Measurements from ENCODE around the gene GDNF. TPM values are rescaled to one million over a fixed set of nuclear protein-coding genes. Genes with fewer than 3 reads are reported as not detected.
"Not testable (repeated sequence)": the region's sequence is repeated elsewhere in the genome, so short reads cannot be mapped to it uniquely, and the experiment has no call there.

The GDNF gene
- total RNA-seq, 1 donor from 2014 or later = not detected

DNA sequence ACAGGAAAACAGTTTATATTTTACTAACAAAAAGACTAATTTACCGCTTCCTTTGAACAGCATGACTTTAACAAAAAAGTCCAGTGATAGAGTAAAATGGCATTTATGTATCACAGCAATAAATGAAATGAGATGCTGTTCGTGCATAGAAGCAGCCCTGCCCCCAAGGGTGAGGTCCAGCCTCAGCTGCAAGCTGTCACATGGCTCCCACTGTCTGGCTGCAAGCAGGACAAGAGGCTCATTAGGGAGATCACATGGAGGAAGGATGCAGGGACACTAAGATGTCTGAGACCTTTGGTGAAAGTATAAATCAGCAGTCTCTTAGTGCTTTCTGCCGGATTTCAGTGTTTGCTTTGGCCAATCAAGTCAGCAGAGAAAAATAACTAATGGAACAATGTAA is 23.0 kb downstream of the GDNF start:
- no peak for DNase-seq (ENCODE audit: low spot score)

DNA sequence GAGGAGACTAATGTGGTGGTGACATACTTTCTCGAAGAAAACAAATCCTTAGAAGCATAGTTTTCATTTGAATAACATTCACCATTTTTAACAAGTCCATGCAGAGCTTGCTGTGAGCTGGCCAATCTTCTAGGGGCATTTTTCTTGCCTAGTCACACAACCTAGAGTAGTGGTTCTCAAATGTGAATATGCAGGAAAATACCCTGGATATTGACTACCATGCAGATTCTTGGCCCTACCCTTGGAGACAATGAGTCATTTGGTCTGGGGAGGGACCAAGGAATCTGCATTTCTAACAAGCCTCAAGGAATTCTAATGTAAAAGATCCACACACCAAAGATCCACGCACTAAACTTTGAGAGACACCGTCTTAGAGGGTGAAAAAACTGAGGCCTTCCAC is 23.5 kb downstream of the GDNF start:
- DNase-seq (ENCODE audit: low spot score) = no peak

DNA sequence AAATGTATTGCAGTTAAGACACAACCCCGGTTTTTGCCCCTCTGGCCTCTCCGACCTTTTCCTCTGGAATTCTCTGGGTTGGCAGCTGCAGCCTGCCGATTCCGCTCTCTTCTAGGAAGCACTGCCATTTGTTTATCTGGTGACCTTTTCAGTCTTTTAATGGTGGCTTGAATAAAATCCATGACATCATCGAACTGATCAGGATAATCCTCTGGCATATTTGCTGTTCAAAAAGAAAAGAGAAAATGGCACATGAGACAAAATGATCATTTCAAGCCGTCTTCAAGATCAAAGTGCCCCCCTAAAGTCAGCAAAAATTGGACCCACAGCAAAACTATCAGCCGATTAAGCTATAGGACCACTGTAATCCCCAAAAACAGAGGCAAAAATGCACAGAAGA is 23.9 kb downstream of the GDNF start:
- DNase-seq (ENCODE audit: low spot score) = no peak

DNA sequence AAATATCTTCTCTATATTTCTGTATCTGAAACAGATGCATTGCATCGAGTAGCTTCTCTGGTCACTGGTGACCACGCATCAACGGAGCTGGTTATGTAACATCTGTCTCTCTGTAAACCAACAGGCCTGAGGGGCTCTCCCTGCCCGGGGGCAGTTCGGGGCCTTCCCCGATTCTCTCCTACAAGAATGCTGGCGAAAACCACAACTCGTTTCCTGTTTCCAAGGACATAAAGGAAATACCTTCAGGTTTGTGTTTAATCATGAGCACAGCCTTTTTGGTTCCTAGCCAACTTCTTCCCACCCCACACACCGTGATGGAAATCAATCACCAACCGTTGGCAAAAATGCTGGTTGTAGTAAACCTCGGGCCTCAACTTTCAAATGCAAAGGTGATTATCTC is 25.1 kb downstream of the GDNF start:
- no peak for DNase-seq (ENCODE audit: low spot score)

DNA sequence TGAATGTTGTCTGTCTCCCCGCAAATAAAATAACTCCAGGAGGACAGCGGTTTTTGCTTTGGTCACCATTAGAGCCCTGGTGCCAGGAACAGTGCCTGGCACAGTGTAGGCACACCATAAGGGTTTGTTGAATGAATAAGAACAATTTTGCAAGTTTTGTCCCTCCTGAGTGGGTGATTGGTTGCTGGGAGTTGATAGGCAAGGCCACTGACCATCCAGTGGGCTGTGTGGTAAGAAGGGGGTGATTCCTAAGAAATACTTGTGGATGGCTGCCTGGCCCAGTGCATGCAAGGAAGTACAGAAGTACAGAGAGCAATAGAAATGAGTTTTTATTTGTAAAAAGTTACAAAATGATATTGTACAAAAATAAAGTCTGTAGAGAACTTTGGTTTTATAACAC is 27.5 kb downstream of the GDNF start:
- no peak for DNase-seq (ENCODE audit: low spot score)

DNA sequence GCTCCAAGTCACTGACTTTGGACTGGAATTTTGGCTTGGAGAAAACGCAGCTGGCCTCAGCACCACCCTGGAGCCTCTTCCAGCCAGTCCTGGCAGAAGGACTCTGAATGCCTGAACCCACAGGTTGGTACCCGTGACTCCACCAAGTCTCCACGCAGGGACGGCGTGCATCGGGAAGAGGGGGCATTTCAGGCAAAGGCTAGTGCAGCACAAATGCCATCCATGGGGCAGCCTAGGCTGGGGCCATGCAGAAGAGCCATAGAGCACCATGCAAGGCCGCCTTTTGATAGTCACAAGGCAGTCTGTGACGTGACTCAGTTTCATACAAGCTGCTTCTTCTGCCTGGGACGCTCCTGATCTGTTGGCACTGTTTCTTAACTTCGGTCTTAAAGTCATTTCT is 28.0 kb downstream of the GDNF start:
- no peak for DNase-seq (ENCODE audit: low spot score)

DNA sequence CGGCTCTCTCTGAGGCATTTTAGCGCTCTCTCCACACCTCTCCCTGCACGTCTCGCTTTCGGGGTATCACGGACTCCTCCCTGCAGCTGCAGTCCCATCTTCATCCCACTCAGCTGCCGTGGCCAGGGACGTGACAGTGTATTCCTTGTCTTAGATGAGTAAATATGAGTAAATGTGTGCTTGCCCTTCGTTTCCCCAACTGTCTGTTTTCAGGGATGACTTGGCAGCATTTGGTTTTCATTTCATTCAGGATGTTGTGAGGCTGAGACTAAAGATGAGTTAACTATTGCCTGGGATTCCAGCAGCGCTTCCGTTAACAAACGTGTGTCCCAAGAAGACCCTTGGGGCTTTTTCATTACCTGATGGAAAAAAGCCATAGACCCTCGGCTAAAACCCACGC is 29.5 kb downstream of the GDNF start:
- DNase-seq (ENCODE audit: low spot score) = no peak

DNA sequence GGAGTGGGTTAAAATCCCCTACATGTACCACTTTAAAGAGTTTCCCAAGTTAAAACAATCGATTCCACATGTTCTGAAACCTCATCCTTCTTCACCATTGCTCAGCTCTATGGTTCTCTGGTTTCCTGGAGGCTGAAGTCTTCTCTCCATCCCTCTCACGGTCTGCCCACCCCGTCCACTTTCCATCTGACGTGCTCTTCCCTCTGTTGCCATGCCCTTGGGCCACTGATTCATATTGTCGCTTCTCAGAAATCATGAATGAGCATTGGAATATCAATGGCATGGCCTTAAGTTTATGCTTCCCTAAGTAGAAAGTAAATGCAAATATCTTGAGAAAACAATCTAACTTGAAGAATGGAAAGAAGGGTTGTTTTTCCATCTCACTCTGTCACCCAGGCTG is 30.9 kb downstream of the GDNF start:
- DNase-seq (ENCODE audit: low spot score) = no peak

DNA sequence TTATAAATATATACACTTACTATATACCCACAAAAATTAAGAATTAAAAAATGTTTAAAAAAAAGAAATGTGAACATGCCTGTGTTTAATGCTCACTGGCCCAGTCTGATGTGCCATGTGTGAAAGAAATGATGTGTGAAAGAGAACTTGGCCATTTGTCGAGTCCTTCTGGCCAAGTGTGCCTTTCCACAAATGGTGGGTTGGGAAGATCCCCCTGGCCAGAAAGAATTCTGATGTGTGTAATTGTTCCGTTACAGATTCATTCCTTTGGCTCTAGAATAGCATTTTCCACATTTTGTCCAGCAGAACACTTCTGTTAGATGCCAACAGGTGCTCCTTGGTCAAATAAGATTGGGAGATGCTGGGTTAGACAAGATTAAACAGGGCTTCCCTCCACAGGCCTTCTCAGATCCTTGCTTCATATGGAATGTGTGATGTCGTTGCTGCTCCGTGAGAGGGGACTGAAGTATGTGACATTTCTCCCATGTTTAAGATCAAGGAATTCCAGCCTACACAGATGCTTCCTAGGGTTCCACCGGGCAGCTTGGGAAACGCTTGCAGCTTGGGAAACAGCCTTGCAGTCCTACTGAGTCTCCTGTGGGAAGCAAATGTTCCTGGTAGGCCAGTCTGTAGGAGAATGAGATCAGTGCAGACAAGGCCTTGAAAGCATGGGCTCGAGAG is 32.1 kb downstream of the GDNF start:
- DNase-seq (ENCODE audit: low spot score) = no peak

DNA sequence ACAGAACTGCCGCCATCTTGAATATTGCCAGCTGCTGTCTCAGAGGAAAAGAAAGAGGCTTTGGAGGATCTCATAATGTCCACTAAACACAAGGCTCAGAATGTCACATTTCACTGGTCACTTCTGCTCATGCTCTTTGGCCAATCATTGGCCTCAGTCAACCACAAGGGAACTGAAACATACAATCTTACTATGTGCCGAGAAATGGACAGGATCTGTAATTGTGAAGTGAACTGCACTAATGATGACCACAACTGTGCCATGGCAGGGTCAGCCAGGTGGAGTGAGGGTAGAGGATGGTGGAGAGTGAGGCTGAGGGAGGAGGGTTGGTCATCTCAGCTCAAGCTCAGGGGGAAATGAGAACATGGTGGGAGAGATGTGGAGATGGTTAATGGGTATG is 32.8 kb downstream of the GDNF start:
- DNase-seq (ENCODE audit: low spot score) = no peak

DNA sequence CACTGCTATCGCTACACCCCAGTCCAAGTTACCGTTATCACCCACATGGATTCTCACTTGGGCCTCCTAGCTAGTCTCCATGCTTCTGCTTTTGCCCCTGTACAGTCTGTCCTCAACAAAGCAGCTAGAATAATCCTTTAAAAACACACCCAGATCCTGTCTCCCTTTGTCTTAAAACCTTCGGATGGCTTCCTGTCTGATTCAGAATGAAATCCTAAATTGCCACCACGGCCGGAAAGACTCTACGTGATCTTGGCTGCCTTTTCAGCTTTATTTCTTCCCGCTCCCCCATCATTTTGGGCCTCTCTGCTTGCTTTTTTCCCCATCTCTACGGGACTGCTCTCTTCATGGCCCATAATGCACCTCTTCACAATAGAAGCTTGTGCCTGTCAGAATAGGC is 33.4 kb downstream of the GDNF start:
- no peak for DNase-seq (ENCODE audit: low spot score)

DNA sequence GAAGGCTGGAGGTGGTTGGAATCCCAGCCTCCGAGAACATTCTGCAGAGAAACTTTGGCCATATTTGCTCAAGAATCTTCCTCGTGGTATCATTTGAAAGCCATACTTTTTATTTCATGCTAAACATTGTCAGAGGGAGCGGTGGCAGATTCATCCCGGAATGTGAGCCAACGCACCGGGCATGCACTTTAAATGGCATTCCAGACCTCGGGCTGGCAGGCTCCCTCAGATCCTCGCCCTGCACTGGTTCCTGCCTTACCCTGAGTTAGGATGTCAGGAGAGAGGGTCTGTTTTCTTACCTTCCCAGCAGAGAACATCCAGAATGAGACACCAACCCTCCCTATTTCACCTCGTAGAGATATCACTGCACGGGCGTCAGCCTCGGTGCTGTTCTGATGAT is 33.8 kb downstream of the GDNF start:
- no peak for DNase-seq (ENCODE audit: low spot score)

DNA sequence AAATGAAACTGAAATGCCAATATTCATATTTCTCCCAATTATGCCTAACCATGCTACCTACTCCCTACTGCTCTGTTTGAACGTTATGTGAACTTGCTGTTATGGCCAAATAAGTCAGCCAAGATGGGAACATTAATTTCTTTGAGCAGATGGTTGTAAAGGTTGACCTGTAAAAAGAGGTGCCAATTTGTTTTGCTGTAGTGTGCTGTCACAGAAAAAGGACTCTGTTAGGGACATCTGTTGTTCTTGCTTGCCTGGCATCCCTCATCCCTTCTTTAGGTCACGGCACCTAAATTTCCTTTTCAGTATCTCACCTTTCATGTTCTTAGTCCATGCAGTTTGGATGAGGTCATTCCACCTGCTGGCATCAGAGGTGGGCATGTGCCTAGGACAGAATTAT is 35.4 kb downstream of the GDNF start:
- DNase-seq (ENCODE audit: low spot score) = no peak

DNA sequence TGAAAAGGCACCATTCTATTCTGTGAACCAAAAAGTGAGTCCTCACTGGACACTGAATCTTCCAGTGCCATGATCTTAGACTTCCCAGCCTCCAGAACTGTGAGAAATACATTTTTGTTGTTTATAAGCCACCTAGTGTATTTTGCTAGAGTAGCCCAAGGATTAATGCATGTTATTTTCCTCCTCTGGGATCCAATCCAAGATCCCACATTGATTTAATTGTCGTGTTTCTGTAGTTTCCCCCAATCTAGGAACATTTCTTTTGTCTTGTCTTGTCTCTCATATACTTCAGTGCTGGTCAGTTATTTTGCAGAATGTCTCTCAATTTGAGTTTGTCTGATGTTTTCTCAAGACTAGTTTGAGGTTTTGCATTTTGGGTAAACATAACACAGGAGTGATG is 36.4 kb downstream of the GDNF start:
- no peak for DNase-seq (ENCODE audit: low spot score)

DNA sequence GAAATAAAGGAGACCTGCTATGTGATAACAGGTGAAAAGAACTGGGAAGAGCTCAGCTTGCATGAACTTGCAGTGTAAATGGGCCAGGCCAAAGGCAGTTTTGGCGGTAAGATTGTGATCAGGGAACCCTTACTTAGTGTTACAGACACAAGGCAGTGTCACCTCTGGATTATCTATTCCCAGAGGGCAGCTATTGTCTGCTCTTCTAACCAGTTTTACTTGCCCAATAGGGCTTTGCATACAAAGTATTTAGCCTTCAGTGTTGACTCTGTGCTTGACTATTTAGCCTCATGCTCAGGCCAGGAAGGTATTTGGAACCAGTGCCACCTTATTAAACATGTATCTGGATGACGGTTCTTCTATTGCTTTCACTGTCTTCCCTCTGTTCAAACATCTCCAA is 38.3 kb downstream of the GDNF start:
- no peak for DNase-seq (ENCODE audit: low spot score)

DNA sequence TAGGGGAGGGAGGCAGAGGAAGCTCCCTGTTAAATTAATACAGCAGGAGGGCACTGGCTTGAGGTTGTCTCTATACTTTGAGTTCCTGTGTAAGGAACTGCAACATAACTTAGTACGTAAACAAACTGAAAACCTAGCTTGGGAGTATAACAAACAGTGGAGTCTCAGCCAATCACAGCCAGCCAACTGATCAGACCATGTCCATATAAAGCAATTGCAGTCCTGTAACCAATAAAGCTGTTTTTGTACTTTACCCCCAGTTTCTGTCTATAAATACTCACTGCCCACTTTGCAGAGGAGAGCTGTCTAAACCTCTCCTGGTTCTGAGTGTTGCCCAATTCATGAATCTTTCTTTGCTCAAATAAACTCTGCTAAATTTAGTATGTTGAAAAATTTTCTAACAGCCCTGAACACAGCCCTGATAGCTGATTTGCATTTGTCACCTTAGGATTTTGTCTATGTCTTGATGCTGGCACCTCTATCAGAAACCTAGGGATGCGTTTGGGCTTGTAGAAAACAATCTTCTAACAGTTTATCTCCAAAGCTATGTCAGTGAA is 39.9 kb downstream of the GDNF start:
- no peak for DNase-seq (ENCODE audit: low spot score)

DNA sequence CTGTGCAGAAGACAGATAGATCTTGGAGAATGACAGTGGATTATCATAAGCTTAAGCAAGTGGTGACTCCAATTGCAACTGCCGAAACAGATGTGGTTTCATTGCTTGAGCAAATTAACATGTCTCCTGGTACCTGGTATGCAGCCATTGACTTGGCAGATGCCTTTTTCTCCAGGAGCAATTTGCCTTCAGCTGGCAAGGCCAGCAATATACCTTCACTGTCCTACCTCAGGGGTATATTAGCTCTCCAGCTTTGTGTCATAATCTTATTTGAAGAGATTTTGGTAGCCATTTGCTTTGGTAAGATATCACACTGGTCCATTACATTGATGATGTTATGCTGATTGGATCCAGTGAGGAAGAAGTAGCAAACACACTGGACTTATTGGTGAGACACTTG is 43.4 kb downstream of the GDNF start:
- not testable (repeated sequence) for DNase-seq (ENCODE audit: low spot score)

DNA sequence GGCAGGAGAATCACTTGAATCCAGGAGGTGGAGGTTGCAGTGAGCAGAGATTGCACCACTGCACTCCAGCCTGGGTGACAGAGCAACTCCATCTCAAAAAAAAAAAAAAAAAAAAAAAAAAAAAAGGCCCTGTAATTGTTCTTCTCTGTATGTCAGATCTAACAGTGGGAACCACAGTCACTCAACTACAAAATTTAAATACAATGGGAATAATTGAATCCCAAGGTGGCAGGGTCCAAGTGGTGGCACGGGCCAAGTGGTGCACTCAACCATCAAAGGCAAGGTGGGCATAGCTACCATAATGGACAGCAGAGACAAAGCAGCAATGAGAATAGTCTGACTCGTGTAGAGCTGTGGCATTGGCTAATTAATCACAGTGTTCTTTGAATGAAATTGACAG is 44.5 kb downstream of the GDNF start:
- DNase-seq (ENCODE audit: low spot score) = not testable (repeated sequence)

DNA sequence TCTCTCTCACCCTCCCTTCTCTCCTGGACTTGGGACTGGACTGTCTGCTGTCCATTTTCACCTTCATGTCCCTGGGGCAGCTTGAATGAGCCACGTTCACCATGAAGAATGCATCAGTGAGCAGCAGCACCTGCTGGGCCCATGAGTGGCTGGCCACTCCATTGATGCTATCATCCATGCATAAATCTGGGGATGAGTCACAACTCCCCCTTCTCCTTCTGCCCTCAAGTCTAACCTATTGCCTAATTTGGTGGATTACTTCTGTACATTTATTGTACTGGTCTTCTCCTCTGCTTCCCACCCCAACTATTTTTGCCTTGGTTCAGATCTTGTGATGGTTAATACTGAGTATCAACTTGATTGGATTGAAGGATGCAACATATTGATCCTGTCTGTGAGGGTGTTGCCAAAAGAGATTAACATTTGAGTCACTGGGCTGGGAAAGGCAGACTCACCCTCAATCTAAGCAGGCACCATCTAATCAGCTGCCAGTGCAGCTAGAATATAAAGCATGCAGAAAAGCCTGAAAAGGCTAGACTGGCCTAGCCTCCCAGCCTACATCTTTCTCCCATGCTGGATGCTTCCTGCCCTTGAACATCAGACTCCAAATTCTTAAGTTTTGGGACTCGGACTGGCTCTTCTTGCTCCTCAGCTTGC is 46.7 kb downstream of the GDNF start:
- DNase-seq (ENCODE audit: low spot score) = no peak

DNA sequence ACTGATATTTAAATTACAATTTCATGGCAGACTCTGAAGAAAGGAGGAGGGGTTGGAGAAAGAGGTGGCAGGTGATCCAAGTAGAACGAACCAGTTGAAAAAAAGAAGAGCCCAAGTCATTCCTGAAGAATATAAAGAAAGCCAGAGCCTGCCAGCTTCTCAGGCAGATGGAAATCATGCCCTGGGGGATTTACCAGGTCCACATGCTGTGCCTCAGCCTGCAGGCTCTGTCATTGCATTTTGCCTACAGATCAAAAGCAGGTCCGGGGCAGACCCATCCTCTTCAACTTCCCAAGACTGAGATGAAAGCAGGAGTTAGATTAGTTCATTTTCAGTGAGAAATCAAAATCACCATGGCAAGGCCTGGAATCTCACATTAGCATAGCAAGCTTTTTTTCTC is 48.5 kb downstream of the GDNF start:
- no peak for DNase-seq (ENCODE audit: low spot score)

DNA sequence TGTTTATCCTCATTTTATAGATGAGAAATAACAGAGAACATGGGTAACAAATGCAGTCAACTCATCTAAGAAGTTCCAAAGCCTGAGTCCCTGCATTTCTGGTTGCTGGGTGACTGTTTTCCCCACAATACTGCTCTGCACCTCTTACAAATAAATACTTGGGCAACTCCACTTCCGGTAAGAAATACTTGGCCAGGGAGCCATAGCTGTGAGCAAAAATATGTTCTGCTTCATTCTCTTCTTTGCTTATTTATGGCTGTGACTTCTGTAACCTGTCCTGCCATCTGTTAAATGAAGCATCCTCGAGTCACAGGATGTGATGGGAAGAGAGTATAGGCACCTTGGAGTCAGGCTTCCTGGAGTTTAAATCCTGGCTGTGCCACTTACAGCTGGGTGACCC is 49.9 kb downstream of the GDNF start:
- DNase-seq (ENCODE audit: low spot score) = no peak

DNA sequence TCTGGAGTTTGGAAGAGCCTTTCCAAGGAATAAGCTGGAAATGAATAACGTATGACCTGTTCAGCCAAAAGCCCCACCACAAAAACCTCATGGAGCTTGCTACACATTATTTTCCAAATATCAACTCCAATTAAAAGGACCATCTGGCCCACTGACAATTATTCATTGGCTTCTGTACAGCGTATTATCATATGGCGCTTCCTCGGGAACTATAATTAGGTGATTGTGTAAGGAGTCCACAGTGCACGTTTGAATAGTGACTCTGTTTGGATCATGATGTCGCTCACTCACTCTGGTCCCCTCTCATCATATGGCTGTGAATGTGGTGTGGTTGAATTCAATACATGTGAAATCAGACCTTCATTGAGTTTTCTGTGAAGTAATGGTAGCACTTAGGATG is 52.1 kb downstream of the GDNF start:
- no peak for DNase-seq (ENCODE audit: low spot score)

DNA sequence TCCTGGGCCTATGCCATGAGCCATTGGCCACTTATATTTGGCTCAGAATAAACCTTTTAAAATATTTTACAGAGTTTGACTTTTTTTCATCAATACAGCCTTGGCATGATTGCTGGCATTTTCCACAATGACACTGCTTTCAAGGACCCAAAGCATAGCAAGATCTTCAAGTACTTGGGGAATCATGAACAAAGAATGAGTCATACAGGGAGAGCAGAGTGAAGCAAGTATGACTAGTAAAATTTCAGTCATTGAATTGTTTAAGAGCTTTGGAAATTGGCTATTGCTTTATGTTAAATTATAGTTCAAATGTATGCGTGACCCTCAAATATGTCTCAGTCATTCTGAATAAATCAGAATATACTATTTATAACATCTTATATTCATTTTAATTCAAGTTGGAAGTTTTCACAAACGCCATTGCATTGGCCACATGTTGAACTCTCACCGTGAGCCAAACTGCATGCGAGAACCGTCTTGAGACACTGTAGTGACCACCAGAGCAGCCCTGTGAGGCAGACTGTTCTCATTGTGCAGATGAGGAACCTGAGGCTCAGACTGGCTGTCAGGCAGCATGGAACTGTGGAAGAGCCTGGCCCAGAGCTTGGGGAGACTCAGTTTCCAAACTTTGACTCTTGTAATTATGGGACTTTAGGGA is 52.9 kb downstream of the GDNF start:
- DNase-seq (ENCODE audit: low spot score) = no peak

All from ureter (tissue), 1 donor.